Adrenal gland (tissue), 12 donors: ENCODE data around the gene PAXX. TPM values are rescaled to one million over a fixed set of nuclear protein-coding genes. Genes with fewer than 3 reads are reported as not detected.

ENCODE experiments used
- DNase-seq, 7 donors: peaks; one replicate each; pipeline ENCODE4 v3.0.0-alpha.2; 2019 to 2020
- H3K27ac ChIP-seq, 5 donors: fragments of 200-600 bp; sonication (generic) in 4 of 5; 1 replicate in 3 of 5; 2 replicates in 2 of 5; pipeline versions ENCODE4 v1.5.1 to v1.8.0; 2016 to 2020; ENCODE audit warnings: mild to moderate bottlenecking in 1 of 5
- H3K27me3 ChIP-seq: fragments of 200-600 bp; 2 replicates; pipeline ENCODE4 v1.8.0; 2021
- H3K36me3 ChIP-seq, 2 donors: fragments of 200-600 bp; replicated peaks in 1 of 2; 1 replicate in 1 of 2; 2 replicates in 1 of 2; pipeline versions ENCODE4 v1.5.1 to v1.8.0; 2018 to 2022
- H3K4me1 ChIP-seq, 2 donors: fragments of 200-600 bp; replicated peaks in 1 of 2; 1 replicate in 1 of 2; 2 replicates in 1 of 2; pipeline versions ENCODE4 v1.5.1 to v1.8.0; 2018 to 2021
- H3K4me3 ChIP-seq, 4 donors: fragments of 200-600 bp; sonication (generic) in 3 of 4; one replicate each; pipeline ENCODE4 v1.5.1; 2016 to 2018
- H3K9me3 ChIP-seq, 3 donors: fragments of 200-600 bp; sonication (generic) in 1 of 3; replicated peaks in 1 of 3; 1 replicate in 2 of 3; 2 replicates in 1 of 3; pipeline versions ENCODE4 v1.5.1 to v1.8.0; 2016 to 2021
- CTCF ChIP-seq, 6 experiments: fragments of 450-650 bp in 4 of 6; fragments of 200-600 bp in 2 of 6; sonication (generic) in 1 of 6; IDR thresholded peaks; 1 replicate in 5 of 6; 2 replicates in 1 of 6; pipeline versions ENCODE4 v1.5.1 to v1.8.0; 2016 to 2021; ENCODE audit warnings: antibody characterized with exemption in 6 of 6, mild to moderate bottlenecking in 2 of 6, moderate library complexity in 1 of 6
- POLR2A ChIP-seq, 2 donors: fragments of 450-650 bp; IDR thresholded peaks; one replicate each; pipeline ENCODE4 v1.6.1; 2017; ENCODE audit warnings: antibody characterized with exemption in 2 of 2, mild to moderate bottlenecking in 2 of 2, moderate library complexity in 1 of 2
- WGBS, 4 donors: extraction: QIAGEN DNeasy Blood & Tissue Kit in 2 of 4; methylation state at CpG; one replicate each; pipeline versions ENCODE4 v1.1.5 to v1.1.7; 2013 to 2017; 5-methylcytosine and 5-hydroxymethylcytosine counted together
- intact Hi-C, 2 donors: fragments of 100-400 bp; cut with DNase I; formaldehyde crosslinking; loops; one replicate each; pipeline versions ENCODE4 v1.14.1 to v1.15.0; 2022 to 2023
- polyA plus RNA-seq, 3 donors: library from polyadenylated mRNA; stranded (reverse); fragments of 200-250 nt in 2 of 3; fragments of 350-450 nt in 1 of 3; fragmentation: Illumina TruSeq in 1 of 3; extraction: RNeasy Lipid Tissue Mini Kit (QIAGEN cat#74804) in 1 of 3; gene quantifications; one replicate each; pipeline ENCODE4 v1.2.3, GENCODE V29; 2013 to 2014
- total RNA-seq, 9 donors: library from RNA; depleted of rRNA in 4 of 9; stranded (reverse); fragments of >200 nt in 4 of 9; fragments of 120-200 nt in 1 of 9; fragmentation: NEBNext Ultra II Directional in 1 of 9; extraction: Animal tissue kit (Norgen Biotek cat#: 25700) in 1 of 9; gene quantifications; one replicate each; pipeline versions ENCODE4 v1.1.0 to v1.2.4, GENCODE V29; 2013 to 2023
- donor health status: healthy with polysubstance abuse.
- donor health status: Bipolar disorder and iron deficiency.
- donor health status: DM: yes; HTN: yes; CAD: no.
- donor health status: DM: no; HTN: no; CAD: no.
- donor health status: DM: no; HTN: no; CAD: no.
- donor health status: DM: yes; HTN: yes; CAD: no.

The PAXX gene
- total and polyA plus RNA-seq, 12 donors = 4.9 to 363 (median 36.5) TPM

DNA sequence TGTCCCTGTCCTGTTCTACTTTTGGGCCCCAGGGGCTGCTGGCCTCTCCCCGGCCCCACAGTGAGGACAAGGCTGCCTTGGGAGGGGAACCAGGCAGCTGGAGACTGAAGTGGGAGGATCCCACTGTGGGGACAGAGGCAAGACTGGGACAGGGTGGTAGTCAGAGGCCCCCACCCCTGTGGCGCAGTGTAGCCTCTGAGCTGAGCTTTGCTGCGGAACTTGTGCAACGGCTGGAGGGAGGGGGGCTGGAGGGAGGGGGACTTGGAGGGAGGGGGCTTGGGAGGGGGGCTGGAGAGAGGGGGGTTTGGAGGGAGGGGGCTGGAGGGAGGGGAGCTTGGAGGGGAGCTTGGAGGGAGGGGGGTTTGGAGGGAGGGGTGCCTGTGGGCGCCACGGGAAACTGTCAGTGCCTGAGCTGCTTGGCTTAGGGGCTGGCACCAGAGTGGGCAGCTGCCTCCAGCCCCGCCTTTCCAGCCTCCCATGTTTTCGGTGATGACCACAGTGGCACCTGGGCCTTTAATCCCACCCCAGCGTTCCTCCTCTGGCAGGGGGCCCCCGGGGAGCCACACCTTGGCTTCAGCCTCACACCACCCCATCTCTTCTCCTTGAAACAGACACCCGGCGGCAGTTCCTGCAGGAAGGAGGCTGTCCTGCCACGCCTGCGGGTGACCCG lies 42.0 kb downstream of the PAXX start:
- Histone ChIP-seq H3K36me3 (peaks cover 0 to 7% of the 10 kb centered on the region in 2 donors), H3K4me1 (peaks cover under 1 to 19% of the 10 kb centered on the region in 2 donors), H3K4me3 (no peak overlapping the region), H3K9me3 (no peaks in the 10 kb centered on the region), H3K27ac (peak overlapping the region in 2 of 5 donors; percentile 34 to 35), H3K27me3 (no peaks in the 10 kb centered on the region)
- WGBS, 4 donors = 34 to 50% (median 48%) methylated on average over 5 to 15 of the region's 15 CpGs
- DNase-seq = peak in 1 of 7 donors; percentile 40
- intact Hi-C loops = loop anchor here (5.0 kb wide), 2 partner anchors 92 to 247 kb away; partner anchors contain the start of gene FBXW5 (in 1 of the 2)
- no peak for TF ChIP-seq POLR2A (IDR thresholded peaks at IDR 0.05)
- TF ChIP-seq CTCF (IDR thresholded peaks at IDR 0.05) = no peak

GRCh38 chr9:137034709-137035506 lies 42.7 kb downstream of the PAXX start:
- Histone ChIP-seq H3K4me3 (no peak overlapping the region), H3K4me1 (peaks cover 0 to 16% of the 10 kb centered on the region in 2 donors), H3K36me3 (peaks cover 0 to 7% of the 10 kb centered on the region in 2 donors), H3K9me3 (no peaks in the 10 kb centered on the region), H3K27ac (peak overlapping the region in 2 of 5 donors; percentile 34 to 35), H3K27me3 (no peaks in the 10 kb centered on the region)
- DNase-seq = peak; percentile 81 to 93 (median 83)
- WGBS, 4 donors = 16 to 37% (median 22%) methylated on average over 11 to 24 of the region's 24 CpGs
- TF ChIP-seq POLR2A (IDR thresholded peaks at IDR 0.05) = no peak
- peak; percentile 82 to 93 (median 92) for TF ChIP-seq CTCF (IDR thresholded peaks at IDR 0.05)
- intact Hi-C loops = loop anchor here (5.0 kb wide), 2 partner anchors 93 to 248 kb away; partner anchors contain the start of gene FBXW5 (in 1 of the 2)

- H3K27ac ChIP-seq = no peak overlapping the region
- TF ChIP-seq CTCF (IDR thresholded peaks at IDR 0.05) = peak in 3 of 6 experiments; percentile 11 to 21 (median 16)
- TF ChIP-seq POLR2A (IDR thresholded peaks at IDR 0.05) = no peak
- no peak overlapping the region for H3K4me3 ChIP-seq
- 15 to 55% (median 31%) methylated on average over 4 to 9 of the region's 9 CpGs for WGBS, 4 donors
- no peak for DNase-seq
- peaks cover 0 to 7% of the 10 kb centered on the region in 2 donors for H3K36me3 ChIP-seq
- H3K4me1 ChIP-seq = peaks cover 0 to 16% of the 10 kb centered on the region in 2 donors
- no peaks in the 10 kb centered on the region for H3K27me3 ChIP-seq
- no peaks in the 10 kb centered on the region for H3K9me3 ChIP-seq
- intact Hi-C loops = loop anchor here in 1 of 2 donors (5.0 kb wide), 1 partner anchor 248 kb away; no protein-coding TSS in a partner anchor
These were observed 43.2 kb downstream of the PAXX start for GRCh38 chr9:137035507-137035834.

DNA sequence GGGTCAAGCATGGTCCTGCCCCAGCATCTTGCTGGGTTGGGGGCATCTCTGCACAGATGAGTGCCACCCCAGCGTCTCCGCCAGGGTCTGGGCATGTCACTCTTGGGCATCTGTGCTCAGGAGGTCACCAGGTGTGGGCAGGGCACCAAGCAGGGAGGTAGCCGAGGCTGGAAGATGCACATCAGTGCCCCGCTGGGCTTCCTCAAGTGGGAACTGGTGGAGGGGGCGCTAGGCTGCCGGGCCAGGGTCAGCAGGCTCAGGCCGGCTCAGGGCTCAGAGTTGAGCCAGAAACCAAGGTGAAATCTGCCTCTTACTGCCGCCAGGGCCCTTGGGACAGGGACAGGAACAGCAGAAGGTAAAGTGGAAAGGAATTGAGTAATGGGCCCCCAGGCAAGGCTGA lies 43.7 kb downstream of the PAXX start:
- TF ChIP-seq CTCF (IDR thresholded peaks at IDR 0.05) = no peak
- no peak for TF ChIP-seq POLR2A (IDR thresholded peaks at IDR 0.05)
- intact Hi-C loops = loop anchor here in 1 of 2 donors (5.0 kb wide), 1 partner anchor 249 kb away; no protein-coding TSS in a partner anchor
- peaks cover 0 to 16% of the 10 kb centered on the region in 2 donors for H3K4me1 ChIP-seq
- H3K27me3 ChIP-seq = no peaks in the 10 kb centered on the region
- H3K9me3 ChIP-seq = no peaks in the 10 kb centered on the region
- no peak for DNase-seq
- H3K4me3 ChIP-seq = no peak overlapping the region
- peaks cover 0 to 7% of the 10 kb centered on the region in 2 donors for H3K36me3 ChIP-seq
- H3K27ac ChIP-seq = no peak overlapping the region
- 44 to 73% (median 56%) methylated on average over 4 to 8 of the region's 8 CpGs for WGBS, 4 donors
